Fibroblast of skin of scalp (primary cell): ENCODE data around the gene PPL.
"Not testable (repeated sequence)": the region's sequence is repeated elsewhere in the genome, so short reads cannot be mapped to it uniquely, and the experiment has no call there.

Experiments used
- DNase-seq: peaks from one replicate; pipeline ENCODE4 v3.0.0-alpha.2; 2013

Gene PPL

GRCh38 chr16:4933433-4933832 lies 3.5 kb downstream of the PPL start:
- DNase-seq, result no peak

- DNase-seq, result no peak
Measured at GRCh38 chr16:4931381-4931780, 5.6 kb downstream of the PPL start.

- DNase-seq, result not testable (repeated sequence)
Measured at GRCh38 chr16:4929619-4930018, 7.3 kb downstream of the PPL start.

GRCh38 chr16:4928227-4928626 lies 8.7 kb downstream of the PPL start:
- no peak for DNase-seq

- DNase-seq, result no peak
Measured at GRCh38 chr16:4927661-4928060, 9.3 kb downstream of the PPL start.

- no peak for DNase-seq
Measured at GRCh38 chr16:4926928-4927327, 10.0 kb downstream of the PPL start.

- DNase-seq, result no peak
Measured at GRCh38 chr16:4925791-4926190, 11.2 kb downstream of the PPL start.

GRCh38 chr16:4925293-4925607 lies 11.7 kb downstream of the PPL start:
- no peak for DNase-seq

- DNase-seq, result no peak
Measured at GRCh38 chr16:4924593-4925292, 12.2 kb downstream of the PPL start.

- DNase-seq, result no peak
Measured at GRCh38 chr16:4923853-4924252, 13.1 kb downstream of the PPL start.

- no peak for DNase-seq
Measured at GRCh38 chr16:4922721-4923342, 14.1 kb downstream of the PPL start.

GRCh38 chr16:4920826-4921225 lies 16.1 kb downstream of the PPL start:
- no peak for DNase-seq

GRCh38 chr16:4918781-4919251 lies 18.1 kb downstream of the PPL start:
- no peak for DNase-seq

GRCh38 chr16:4917117-4917516 lies 19.8 kb downstream of the PPL start:
- DNase-seq, result peak; percentile 18

- peak; percentile 75 for DNase-seq
Measured at GRCh38 chr16:4915226-4915761, 21.7 kb downstream of the PPL start.

- no peak for DNase-seq
Measured at GRCh38 chr16:4914528-4915225, 22.3 kb downstream of the PPL start.

GRCh38 chr16:4913774-4914525 lies 23.0 kb downstream of the PPL start:
- DNase-seq, result no peak

GRCh38 chr16:4913130-4913773 lies 23.7 kb downstream of the PPL start:
- DNase-seq, result no peak

- peak; percentile 30 for DNase-seq
Measured at GRCh38 chr16:4911970-4912386, 25.0 kb downstream of the PPL start.

GRCh38 chr16:4910828-4911227 lies 26.1 kb downstream of the PPL start:
- DNase-seq, result no peak

GRCh38 chr16:4909825-4910224 lies 27.1 kb downstream of the PPL start:
- no peak for DNase-seq

GRCh38 chr16:4908854-4909401 lies 28.0 kb downstream of the PPL start:
- DNase-seq, result no peak
